ENCODE results near the gene EID3. TPM values are rescaled to one million over a fixed set of nuclear protein-coding genes. Genes with fewer than 3 reads are reported as not detected.

Gene EID3
- total RNA-seq, 1 experiment from 2014 or later: 1.4 TPM

DNA sequence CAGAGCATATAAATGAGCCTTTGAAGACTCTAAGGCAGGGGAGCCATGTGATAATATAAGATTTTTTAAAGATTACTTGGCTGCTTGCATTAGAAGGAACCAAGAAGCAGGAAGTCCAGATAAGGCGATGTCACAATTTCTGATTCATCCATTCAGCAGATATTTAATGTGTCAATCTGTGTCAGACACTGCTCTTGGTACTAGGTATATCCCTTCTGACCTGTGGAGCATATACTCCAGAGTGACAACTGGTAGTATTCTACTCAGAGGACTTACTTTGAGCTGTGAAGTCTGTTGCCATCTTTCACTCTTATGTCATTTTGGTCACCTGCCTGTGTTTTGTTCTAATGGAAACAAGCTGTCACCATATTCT, 10.7 kb downstream of the EID3 start:
- Mint-ChIP-seq H3K36me3 (ENCODE audit: insufficient read depth in 1 of 3, low read depth in 3 of 3) (peaks cover 31 to 75% (median 73%) of the 10 kb centered on the region in 3 experiments), H3K27me3 (ENCODE audit: low read depth) (no peaks in the 10 kb centered on the region), H3K27ac (no peak overlapping the region), H3K9me3 (no peaks in the 10 kb centered on the region), H3K4me1 (peaks cover 4 to 5% of the 10 kb centered on the region in 2 experiments), H3K4me3 (no peak overlapping the region)
- Histone ChIP-seq H4K5ac (ENCODE audit: insufficient read length, low read depth, low read length) (no peak overlapping the region), H3K4me2 (ENCODE audit: insufficient read depth, insufficient read length, low read length) (no peak overlapping the region), H2AK5ac (ENCODE audit: insufficient read length, low read length) (no peak overlapping the region), H3K27ac (ENCODE audit: insufficient read length, low read depth, low read length) (no peak overlapping the region), H3K23ac (ENCODE audit: insufficient read length, low read depth, low read length) (no peak overlapping the region), H2BK12ac (ENCODE audit: insufficient read length, low read depth, low read length) (no peak overlapping the region), H3K79me2 (ENCODE audit: insufficient read depth, low read length) (peaks cover 4% of the 10 kb centered on the region; the same call in 1 of the 2 replicates), H3K4me1 (ENCODE audit: insufficient read depth, low read length) (no peaks in the 10 kb centered on the region), H4K8ac (replicated peaks; ENCODE audit: insufficient read length, low read depth, low read length) (no peak overlapping the region), H2BK15ac (ENCODE audit: low read depth, low read length) (no peak overlapping the region), H3K27me3 (ENCODE audit: insufficient read depth, low read length) (no peaks in the 10 kb centered on the region), H3K9ac (ENCODE audit: extremely low read depth, insufficient read length, low read length) (no peak overlapping the region), H3K14ac (ENCODE audit: insufficient read depth, low read length) (no peak overlapping the region), H3K56ac (ENCODE audit: insufficient read length, low read depth, low read length) (no peak overlapping the region), H2BK5ac (ENCODE audit: insufficient read length, low read length) (no peak overlapping the region), H4K91ac (ENCODE audit: insufficient read length, low read depth, low read length) (no peak overlapping the region), H3K4ac (ENCODE audit: low read depth, low read length) (no peak overlapping the region), H2AFZ (ENCODE audit: low read length) (no peak overlapping the region), H3K9me3 (ENCODE audit: control insufficient read depth, low read depth, low read length) (no peaks in the 10 kb centered on the region), H2BK120ac (ENCODE audit: low read depth, low read length, poor library complexity, severe bottlenecking) (no peak overlapping the region), H3T11ph (ENCODE audit: low read length) (no peak overlapping the region), H4K20me1 (ENCODE audit: control insufficient read depth, insufficient read depth, insufficient read length) (no peaks in the 10 kb centered on the region), H3K79me1 (ENCODE audit: insufficient read depth, low read depth, low read length, poor library complexity, severe bottlenecking) (peaks cover 5% of the 10 kb centered on the region), H3K23me2 (ENCODE audit: insufficient read length, low read depth, low read length, poor library complexity, severe bottlenecking) (no peaks in the 10 kb centered on the region), H2BK20ac (ENCODE audit: low read depth, low read length, poor library complexity, severe bottlenecking) (no peak overlapping the region), H3K18ac (ENCODE audit: insufficient read length, low read depth, low read length) (no peak overlapping the region)
- WGBS (ENCODE audit: extremely low coverage, insufficient read length, low lambda C conversion rate): no CpG with 5 or more reads among the region's 1 CpG
- TF ChIP-seq, protein P1, sequence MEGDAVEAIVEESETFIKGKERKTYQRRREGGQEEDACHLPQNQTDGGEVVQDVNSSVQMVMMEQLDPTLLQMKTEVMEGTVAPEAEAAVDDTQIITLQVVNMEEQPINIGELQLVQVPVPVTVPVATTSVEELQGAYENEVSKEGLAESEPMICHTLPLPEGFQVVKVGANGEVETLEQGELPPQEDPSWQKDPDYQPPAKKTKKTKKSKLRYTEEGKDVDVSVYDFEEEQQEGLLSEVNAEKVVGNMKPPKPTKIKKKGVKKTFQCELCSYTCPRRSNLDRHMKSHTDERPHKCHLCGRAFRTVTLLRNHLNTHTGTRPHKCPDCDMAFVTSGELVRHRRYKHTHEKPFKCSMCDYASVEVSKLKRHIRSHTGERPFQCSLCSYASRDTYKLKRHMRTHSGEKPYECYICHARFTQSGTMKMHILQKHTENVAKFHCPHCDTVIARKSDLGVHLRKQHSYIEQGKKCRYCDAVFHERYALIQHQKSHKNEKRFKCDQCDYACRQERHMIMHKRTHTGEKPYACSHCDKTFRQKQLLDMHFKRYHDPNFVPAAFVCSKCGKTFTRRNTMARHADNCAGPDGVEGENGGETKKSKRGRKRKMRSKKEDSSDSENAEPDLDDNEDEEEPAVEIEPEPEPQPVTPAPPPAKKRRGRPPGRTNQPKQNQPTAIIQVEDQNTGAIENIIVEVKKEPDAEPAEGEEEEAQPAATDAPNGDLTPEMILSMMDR (conservative IDR thresholded peaks at IDR 0.05): no peak
- no peak for DNase-seq

All from H9 (cell line).